HCT116 (cell line): ENCODE results near the gene SEMA6A. TPM values are rescaled to one million over a fixed set of nuclear protein-coding genes. Genes with fewer than 3 reads are reported as not detected.

Experiments
- ATAC-seq: fragments of 200-7000 bp; cut with Tn5 transposase; 2 replicates; pipeline ENCODE4 v1.9.1; 2020; ENCODE audit warnings: mild to moderate bottlenecking, moderate library complexity
- BruUV-seq: library from RNA; stranded (reverse); fragments of 400-500 nt; replicated peaks from 2 replicates; lab custom pipeline; 2021; lab: Mats Ljungman, UMichigan
- CTCF ChIA-PET: fragments of 300-600 bp; sonication (Branson Sonifier 250); formaldehyde crosslinking; loops from one replicate; lab custom pipeline; 2021; ENCODE audit warnings: antibody characterized with exemption; lab: Charles Lee
- POLR2A ChIA-PET: fragments of 300-600, 350-600 bp; sonication (Branson Sonifier 250); formaldehyde crosslinking; loops from one replicate; lab custom pipeline; 2021; ENCODE audit warnings: antibody characterized with exemption; lab: Charles Lee
- RAD21 ChIA-PET, 2 experiments: fragments of 300-600 bp; sonication (Branson Sonifier 250); formaldehyde crosslinking; loops; one replicate each; lab custom pipeline; 2023; ENCODE audit warnings: low total read pairs in 2 of 2; ENCODE audit not compliant: uncharacterized antibody in 2 of 2, unreplicated experiment in 2 of 2, low non-redundant PET in 1 of 2; lab: Charles Lee
- DNase-seq: peaks from one replicate; pipeline ENCODE4 v3.0.0-alpha.2; 2010; ENCODE audit warnings: low read depth, low spot score
- H2AFZ ChIP-seq: fragments of 200-600 bp; shearing (Covaris generic), sonication (generic); 2 replicates; pipeline ENCODE4 v1.6.1; 2017; ENCODE audit warnings: low read depth, mixed run types, mixed read lengths, antibody characterized with exemption, low read length; ENCODE audit not compliant: poor library complexity, severe bottlenecking
- H3K27ac ChIP-seq: 2 replicates; pipeline ENCODE4 v1.5.1; 2012; ENCODE audit warnings: low read depth, low read length
- H3K27me3 ChIP-seq: fragments of 200-600 bp; sonication (generic); 2 replicates; pipeline ENCODE4 v1.6.1; 2016; ENCODE audit warnings: mixed run types, low read length, mixed read lengths; ENCODE audit not compliant: insufficient read depth
- H3K36me3 ChIP-seq, 2 experiments: fragments of 200-500 bp in 1 of 2; fragments of 200-600 bp in 1 of 2; sonication (Bioruptor generic) in 1 of 2; sonication (generic) in 1 of 2; 2 replicates each; pipeline versions ENCODE4 v1.5.1 to v1.6.1; 2014 to 2016; ENCODE audit warnings: low read length in 2 of 2, inconsistent platforms in 1 of 2, mixed read lengths in 1 of 2, mixed run types in 1 of 2; ENCODE audit not compliant: insufficient read depth in 2 of 2, control insufficient read depth in 1 of 2
- H3K4me1 ChIP-seq, 2 experiments: fragments of 200-600 bp in 1 of 2; sonication (generic) in 1 of 2; 2 replicates each; pipeline versions ENCODE4 v1.5.1 to v1.6.1; 2012 to 2017; ENCODE audit warnings: low read length in 2 of 2, inconsistent platforms in 1 of 2, mild to moderate bottlenecking in 1 of 2, mixed read lengths in 1 of 2, mixed run types in 1 of 2, moderate library complexity in 1 of 2; ENCODE audit not compliant: insufficient read depth in 2 of 2, control insufficient read depth in 1 of 2
- H3K4me2 ChIP-seq: fragments of 200-600 bp; sonication (generic); 2 replicates; pipeline ENCODE4 v1.6.1; 2017; ENCODE audit warnings: mixed run types, low read length, mixed read lengths
- H3K4me3 ChIP-seq, 2 experiments: fragments of 200-600 bp in 1 of 2; sonication (generic) in 1 of 2; replicated peaks in 1 of 2; 2 replicates each; pipeline ENCODE4 v1.5.1; 2011 to 2016; ENCODE audit warnings: low read length in 2 of 2, control low read depth in 1 of 2, low read depth in 1 of 2, mild to moderate bottlenecking in 1 of 2, mixed read lengths in 1 of 2, mixed run types in 1 of 2
- H3K79me2 ChIP-seq: fragments of 200-600 bp; sonication (generic); 2 replicates; pipeline ENCODE4 v1.6.1; 2017; ENCODE audit warnings: mild to moderate bottlenecking, mixed run types, low read length, moderate library complexity, mixed read lengths; ENCODE audit not compliant: insufficient read depth
- H3K9ac ChIP-seq: fragments of 200-600 bp; sonication (generic); 2 replicates; pipeline ENCODE4 v1.6.1; 2016; ENCODE audit warnings: low read length, mixed read lengths
- H3K9me2 ChIP-seq: fragments of 200-600 bp; sonication (generic), shearing (Covaris generic); 2 replicates; pipeline ENCODE4 v1.6.1; 2017; ENCODE audit warnings: mixed run types, mild to moderate bottlenecking, moderate library complexity; ENCODE audit not compliant: insufficient read depth
- H3K9me3 ChIP-seq, 2 experiments: fragments of 200-500 bp in 1 of 2; fragments of 200-600 bp in 1 of 2; sonication (Bioruptor generic) in 1 of 2; sonication (generic) in 1 of 2; 2 replicates each; pipeline ENCODE4 v1.6.1; 2014 to 2017; ENCODE audit warnings: low read length in 2 of 2, mixed read lengths in 2 of 2, inconsistent platforms in 1 of 2, low read depth in 1 of 2, mild to moderate bottlenecking in 1 of 2, mixed run types in 1 of 2, moderate library complexity in 1 of 2; ENCODE audit not compliant: control insufficient read depth in 1 of 2, insufficient read depth in 1 of 2
- H4K20me1 ChIP-seq: fragments of 200-600 bp; sonication (generic), shearing (Covaris generic); 2 replicates; pipeline ENCODE4 v1.6.1; 2017; ENCODE audit warnings: mixed run types, mild to moderate bottlenecking, moderate library complexity; ENCODE audit not compliant: insufficient read depth
- CBX3 ChIP-seq: IDR thresholded peaks from 2 replicates; pipeline ENCODE4 v1.6.1; 2012; ENCODE audit warnings: low read depth
- ELF1 ChIP-seq: IDR thresholded peaks from 2 replicates; pipeline ENCODE4 v1.6.1; 2012; ENCODE audit warnings: low read depth, borderline replicate concordance
- EZH2 ChIP-seq: fragments of 200-600 bp; sonication (generic); IDR thresholded peaks from 2 replicates; pipeline ENCODE4 v1.6.1; 2017; ENCODE audit warnings: antibody characterized with exemption, mixed run types
- EZH2phosphoT487 ChIP-seq: fragments of 200-600 bp; IDR thresholded peaks from 2 replicates; pipeline ENCODE4 v1.6.1; 2018; ENCODE audit warnings: antibody characterized with exemption, borderline replicate concordance
- JUND ChIP-seq: IDR thresholded peaks from 2 replicates; pipeline ENCODE4 v1.6.1; 2012
- POLR2A ChIP-seq: IDR thresholded peaks from 2 replicates; pipeline ENCODE4 v1.7.0; 2011; ENCODE audit warnings: borderline replicate concordance; ENCODE audit not compliant: insufficient read depth, insufficient read length; ENCODE audit errors: extremely low read depth
- RAD21 ChIP-seq: IDR thresholded peaks from 2 replicates; pipeline ENCODE4 v1.6.1; 2012; ENCODE audit warnings: low read depth, mild to moderate bottlenecking
- SIN3A ChIP-seq: IDR thresholded peaks from 2 replicates; pipeline ENCODE4 v1.6.1; 2012; ENCODE audit warnings: low read depth
- SP1 ChIP-seq: IDR thresholded peaks from 2 replicates; pipeline ENCODE4 v1.6.1; 2012; ENCODE audit warnings: low read depth
- ZNF274 ChIP-seq: fragments of 200-500 bp; sonication (Bioruptor generic); IDR thresholded peaks from 2 replicates; pipeline ENCODE4 v1.6.1; 2014; ENCODE audit warnings: mild to moderate bottlenecking, low read depth, low read length, inconsistent platforms
- intact Hi-C: fragments of 100-400 bp; cut with micrococcal nuclease; formaldehyde crosslinking; loops from 2 replicates; pipeline ENCODE4 v1.10.0; 2022
- total RNA-seq: library from RNA; stranded (reverse); gene quantifications from one replicate; pipeline ENCODE4 v1.2.1, GENCODE V29; 2021; ENCODE audit not compliant: unreplicated experiment
- TF ChIP-seq, protein P1 (sequence below), 3 experiments: fragments of 200-600 bp in 1 of 3; sonication (generic) in 1 of 3; IDR thresholded peaks in 2 of 3; conservative IDR thresholded peaks in 1 of 3; 2 replicates each; pipeline ENCODE4 v1.5.1; 2012 to 2017; ENCODE audit warnings: low read depth in 2 of 3, low read length in 2 of 3, antibody characterized with exemption in 1 of 3, borderline replicate concordance in 1 of 3, control low read depth in 1 of 3, mild to moderate bottlenecking in 1 of 3, mixed read lengths in 1 of 3, mixed run types in 1 of 3, moderate library complexity in 1 of 3; ENCODE audit not compliant: insufficient read depth in 1 of 3

Gene SEMA6A
- total RNA-seq, 1 experiment from 2014 or later: 6.7 TPM

GRCh38 chr5:116476897-116477537 is 97.6 kb downstream of the SEMA6A start:
- Histone ChIP-seq H3K4me3 (no peak overlapping the region), H4K20me1 (no peaks in the 10 kb centered on the region), H3K9ac (no peak overlapping the region), H3K27ac (no peak overlapping the region), H3K9me3 (peaks cover 0 to 5% of the 10 kb centered on the region in 2 experiments; a peak in 1 of 4 replicates), H3K27me3 (no peaks in the 10 kb centered on the region), H2AFZ (no peak overlapping the region), H3K36me3 (no peaks in the 10 kb centered on the region; a peak in 1 of 4 replicates), H3K79me2 (no peaks in the 10 kb centered on the region), H3K9me2 (no peaks in the 10 kb centered on the region), H3K4me2 (no peak overlapping the region), H3K4me1 (no peaks in the 10 kb centered on the region)
- no peak for ATAC-seq
- DNase-seq: no peak
- TF ChIP-seq ELF1 (no peak), EZH2 (no peak), JUND (no peak), SIN3A (no peak), RAD21 (no peak)
- TF ChIP-seq, protein P1, sequence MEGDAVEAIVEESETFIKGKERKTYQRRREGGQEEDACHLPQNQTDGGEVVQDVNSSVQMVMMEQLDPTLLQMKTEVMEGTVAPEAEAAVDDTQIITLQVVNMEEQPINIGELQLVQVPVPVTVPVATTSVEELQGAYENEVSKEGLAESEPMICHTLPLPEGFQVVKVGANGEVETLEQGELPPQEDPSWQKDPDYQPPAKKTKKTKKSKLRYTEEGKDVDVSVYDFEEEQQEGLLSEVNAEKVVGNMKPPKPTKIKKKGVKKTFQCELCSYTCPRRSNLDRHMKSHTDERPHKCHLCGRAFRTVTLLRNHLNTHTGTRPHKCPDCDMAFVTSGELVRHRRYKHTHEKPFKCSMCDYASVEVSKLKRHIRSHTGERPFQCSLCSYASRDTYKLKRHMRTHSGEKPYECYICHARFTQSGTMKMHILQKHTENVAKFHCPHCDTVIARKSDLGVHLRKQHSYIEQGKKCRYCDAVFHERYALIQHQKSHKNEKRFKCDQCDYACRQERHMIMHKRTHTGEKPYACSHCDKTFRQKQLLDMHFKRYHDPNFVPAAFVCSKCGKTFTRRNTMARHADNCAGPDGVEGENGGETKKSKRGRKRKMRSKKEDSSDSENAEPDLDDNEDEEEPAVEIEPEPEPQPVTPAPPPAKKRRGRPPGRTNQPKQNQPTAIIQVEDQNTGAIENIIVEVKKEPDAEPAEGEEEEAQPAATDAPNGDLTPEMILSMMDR (IDR thresholded peaks at IDR 0.05 in 2 of 3, conservative IDR thresholded peaks at IDR 0.05 in 1 of 3; ENCODE audit: borderline replicate concordance in 1 of 3, insufficient read depth in 1 of 3, low read depth in 2 of 3, low read length in 2 of 3): no peak
- CTCF ChIA-PET: no interaction called here
- intact Hi-C loops: no loop called here
- BruUV-seq: no TSS peak
- POLR2A ChIA-PET: no interaction called here
- RAD21 ChIA-PET: no interaction called here

DNA sequence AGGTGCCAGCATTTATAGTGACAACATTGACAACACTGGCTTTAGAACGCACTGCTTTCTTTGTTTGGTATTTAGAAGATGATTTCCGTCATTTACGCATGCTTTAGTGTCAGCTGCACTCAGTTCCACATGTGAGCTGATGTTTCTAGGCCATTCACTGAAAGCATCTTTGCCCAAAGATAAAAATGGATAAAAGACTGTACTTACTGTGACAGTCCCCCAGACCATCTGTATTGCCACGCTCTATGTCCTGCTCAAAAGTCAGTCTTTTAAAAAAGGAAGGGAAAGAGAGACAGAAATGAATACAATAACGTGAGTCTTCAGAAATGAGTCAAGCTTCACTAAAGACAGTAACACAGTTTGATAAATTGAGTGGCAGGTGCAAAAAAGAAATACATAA is 99.3 kb downstream of the SEMA6A start:
- DNase-seq (no peak), ATAC-seq (no peak)
- H3K9me2 ChIP-seq: no peaks in the 10 kb centered on the region
- intact Hi-C loops: no loop called here
- no peaks in the 10 kb centered on the region for H4K20me1 ChIP-seq
- POLR2A ChIA-PET: no interaction called here
- H3K4me3 ChIP-seq: no peak overlapping the region
- no peaks in the 10 kb centered on the region for H3K27me3 ChIP-seq
- TF ChIP-seq ZNF274: no peak
- no peak for TF ChIP-seq JUND
- no peak for TF ChIP-seq EZH2phosphoT487
- no peak for TF ChIP-seq RAD21
- no peak for TF ChIP-seq ELF1
- TF ChIP-seq SP1: no peak
- no peak for TF ChIP-seq POLR2A
- TF ChIP-seq CBX3: no peak
- H3K9ac ChIP-seq: no peak overlapping the region
- H3K79me2 ChIP-seq: no peaks in the 10 kb centered on the region
- H3K4me1 ChIP-seq: no peaks in the 10 kb centered on the region
- CTCF ChIA-PET: no interaction called here
- peaks cover 0 to 5% of the 10 kb centered on the region in 2 experiments; a peak in 1 of 4 replicates for H3K9me3 ChIP-seq
- RAD21 ChIA-PET: no interaction called here
- BruUV-seq: no TSS peak
- no peaks in the 10 kb centered on the region; a peak in 1 of 4 replicates for H3K36me3 ChIP-seq
- H3K27ac ChIP-seq: no peak overlapping the region
- no peak overlapping the region for H2AFZ ChIP-seq
- no peak overlapping the region for H3K4me2 ChIP-seq
